GM19043 (cell line): ENCODE measurements around the gene GNA14.
"Not testable (repeated sequence)": the region's sequence is repeated elsewhere in the genome, so short reads cannot be mapped to it uniquely, and the experiment has no call there.

ENCODE experiments used
- ATAC-seq: cut with Tn5 transposase; IDR thresholded peaks from one replicate; pipeline ENCODE4 v1.9.1; 2021; ENCODE audit warnings: low read depth; ENCODE audit not compliant: unreplicated experiment

Gene GNA14

GRCh38 chr9:77648234-77649108, at the start of gene GNA14:
Gene GNA14 (minus strand): TSS chr9:77648322. CDS start chr9:77647793, 529 bp downstream.
- no peak for ATAC-seq

DNA sequence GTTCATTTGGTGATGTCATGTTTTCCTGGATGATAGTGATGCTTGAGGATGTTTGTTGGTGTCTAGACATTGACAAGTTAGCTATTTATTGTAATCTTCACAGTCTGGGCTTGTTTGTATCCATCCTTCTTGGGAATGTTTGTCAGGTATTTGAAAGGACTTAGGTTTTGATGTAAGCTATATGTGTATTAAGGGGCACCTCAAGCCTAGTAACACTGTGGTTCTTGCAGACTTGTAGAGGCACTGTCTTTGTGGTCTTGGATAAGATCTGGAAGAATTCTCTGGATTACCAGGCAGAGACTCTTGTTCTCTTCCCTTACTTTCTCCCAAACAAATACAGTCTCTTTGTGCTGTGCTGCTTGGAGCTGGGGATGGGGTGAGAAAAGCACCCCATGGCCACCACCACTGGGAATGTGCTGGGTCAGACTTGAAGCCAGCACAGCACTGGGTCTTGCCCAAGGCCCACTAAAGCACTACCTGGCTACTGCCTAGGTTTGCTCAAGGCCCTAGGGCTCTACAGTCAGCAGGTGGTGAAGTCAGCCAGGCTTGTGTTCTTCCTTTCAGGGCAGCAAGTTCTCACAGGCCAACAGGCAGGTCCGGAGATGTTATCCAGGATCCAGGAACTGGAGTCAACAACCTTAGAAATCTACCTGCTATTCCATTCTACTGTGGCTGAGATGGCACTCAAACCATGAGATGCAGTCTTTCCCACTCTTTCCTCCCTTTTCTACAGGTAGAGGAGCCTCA, 49.3 kb upstream of the GNA14 start:
- ATAC-seq = no peak

DNA sequence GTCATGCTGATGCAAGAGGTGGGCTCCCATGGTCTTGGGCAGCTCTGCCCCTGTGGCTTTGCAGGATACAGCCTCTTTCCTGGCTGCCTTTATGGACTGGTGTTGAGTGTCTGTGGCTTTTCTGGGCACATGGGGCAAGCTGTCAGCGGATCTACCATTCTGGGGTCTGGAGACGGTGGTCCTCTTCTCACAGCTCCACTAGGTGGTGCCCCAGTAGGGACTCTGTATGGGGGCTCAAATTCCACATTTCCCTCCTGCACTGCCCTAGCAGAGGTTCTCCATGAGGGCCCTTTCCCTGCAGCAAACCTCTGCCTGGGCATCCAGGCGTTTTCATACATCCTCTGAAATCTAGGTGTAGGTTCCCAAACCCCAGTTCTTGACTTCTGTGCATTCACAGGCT, 42.6 kb upstream of the GNA14 start:
- not testable (repeated sequence) for ATAC-seq

DNA sequence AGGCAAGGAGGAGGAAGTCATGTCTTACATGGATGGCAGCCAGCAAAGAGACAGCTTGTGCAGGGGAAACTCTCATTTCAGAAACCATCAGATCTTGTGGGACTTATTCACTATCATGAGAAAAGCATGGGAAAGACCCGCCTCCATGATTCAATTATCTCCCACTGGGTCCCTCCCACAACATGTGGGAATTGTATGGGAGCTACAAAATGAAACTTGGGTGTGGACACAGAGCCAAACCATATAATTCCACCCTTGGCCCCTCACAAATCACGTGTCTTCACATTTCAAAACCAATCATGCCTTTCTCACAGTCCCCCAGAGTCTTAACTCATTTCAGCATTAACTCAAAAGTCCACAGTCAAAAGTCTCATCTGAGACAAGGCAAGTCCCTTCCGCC, 42.0 kb upstream of the GNA14 start:
- not testable (repeated sequence) for ATAC-seq

DNA sequence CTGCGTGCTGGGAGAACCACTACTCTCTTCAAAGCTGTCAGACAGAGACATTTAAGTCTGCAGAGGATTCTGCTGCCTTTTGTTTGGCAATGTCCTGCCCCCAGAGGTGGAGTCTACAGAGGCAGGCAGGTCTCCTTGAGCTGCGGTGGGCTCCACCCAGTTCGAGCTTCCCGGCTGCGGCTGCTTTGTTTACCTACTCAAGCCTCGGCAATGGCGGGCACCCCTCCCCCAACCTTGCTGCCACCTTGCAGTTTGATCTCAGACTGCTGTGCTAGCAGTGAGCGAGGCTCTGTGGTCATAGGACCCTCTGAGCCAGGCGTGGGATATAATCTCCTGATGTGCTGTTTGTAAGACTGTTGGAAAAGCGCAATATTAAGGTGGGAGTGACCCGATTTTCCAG, 39.6 kb upstream of the GNA14 start:
- not testable (repeated sequence) for ATAC-seq

- no peak for ATAC-seq
Observed at GRCh38 chr9:77680581-77680980, 32.5 kb upstream of the GNA14 start.

- ATAC-seq = no peak
Observed at GRCh38 chr9:77679661-77680368, 31.7 kb upstream of the GNA14 start.

DNA sequence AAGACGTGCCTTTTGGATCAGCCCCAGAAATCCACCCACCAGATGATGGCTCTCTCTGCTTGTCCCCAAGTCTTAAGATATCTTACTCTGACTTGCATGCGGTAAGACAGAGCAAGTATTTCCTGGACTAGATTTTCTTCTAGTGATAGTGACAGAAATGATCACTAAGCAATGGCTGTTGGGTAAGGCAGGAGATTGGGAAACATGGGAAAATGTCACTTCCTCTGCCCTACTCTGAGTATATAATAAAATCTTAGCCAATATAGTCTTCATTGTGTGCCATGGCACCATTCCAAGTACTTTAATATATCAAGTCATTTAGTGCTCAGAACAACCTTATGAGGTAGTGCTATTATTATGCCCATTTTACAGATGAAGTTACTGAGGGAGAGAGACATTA, 31.0 kb upstream of the GNA14 start:
- no peak for ATAC-seq

GRCh38 chr9:77677957-77678535, 29.9 kb upstream of the GNA14 start:
- ATAC-seq = no peak

DNA sequence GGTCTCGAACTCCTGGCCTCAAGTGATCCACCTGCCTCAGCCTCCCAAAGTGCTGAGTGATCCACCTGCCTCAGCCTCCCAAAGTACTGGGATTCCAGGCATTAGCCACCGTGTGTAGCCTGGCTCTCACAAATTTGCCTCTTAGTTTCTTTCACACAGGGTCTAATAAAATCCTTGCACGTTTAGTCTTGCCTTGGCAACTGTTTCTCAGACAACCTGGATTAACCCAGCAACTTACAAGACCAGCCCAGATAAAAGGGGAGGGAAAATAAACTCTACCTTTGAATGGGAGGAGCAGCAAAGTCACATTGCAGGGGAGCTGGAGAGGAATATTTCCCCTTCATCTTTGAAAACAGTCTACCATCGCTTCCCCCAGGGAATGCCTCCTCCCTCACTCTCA, 29.3 kb upstream of the GNA14 start:
- no peak for ATAC-seq

DNA sequence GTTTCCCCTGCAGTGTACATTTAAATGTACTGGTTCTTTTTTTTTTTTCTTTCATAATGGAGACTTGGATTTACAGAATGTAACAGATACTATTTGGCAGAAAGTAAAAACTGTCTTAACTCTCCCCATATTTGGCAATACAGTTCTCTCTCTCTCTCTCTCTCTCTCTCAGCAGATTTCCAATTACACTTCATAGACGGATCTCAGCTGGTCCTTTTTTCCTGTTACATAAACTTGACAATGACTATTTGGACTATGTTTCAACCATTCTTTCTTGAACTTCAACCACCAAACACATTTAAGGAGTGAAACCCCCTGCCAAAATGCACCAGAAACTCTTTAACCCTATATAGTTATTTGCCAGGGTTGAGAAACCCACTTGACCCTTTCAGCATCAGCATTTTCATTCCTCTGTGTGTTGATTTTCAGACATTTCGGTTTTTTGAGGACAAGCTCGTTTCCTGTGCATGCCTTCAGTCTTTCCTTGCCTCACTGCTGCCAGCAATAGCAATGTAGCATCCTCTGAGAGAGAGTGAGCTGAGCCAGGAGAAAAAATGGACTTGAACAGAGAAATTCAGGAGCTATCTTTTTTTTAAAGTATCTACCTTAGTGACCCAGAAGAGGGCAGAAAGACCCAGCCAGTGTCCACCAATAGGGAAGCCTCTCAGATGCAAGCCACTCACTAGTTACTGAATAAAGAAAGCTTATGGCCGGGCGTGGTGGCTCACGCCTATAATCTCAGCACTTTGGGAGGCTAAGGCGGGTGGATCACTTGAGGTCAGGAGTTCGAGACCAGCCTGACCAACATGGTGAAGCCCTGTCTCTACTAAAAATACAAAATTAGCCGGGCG, 26.0 kb upstream of the GNA14 start:
- ATAC-seq = no peak

DNA sequence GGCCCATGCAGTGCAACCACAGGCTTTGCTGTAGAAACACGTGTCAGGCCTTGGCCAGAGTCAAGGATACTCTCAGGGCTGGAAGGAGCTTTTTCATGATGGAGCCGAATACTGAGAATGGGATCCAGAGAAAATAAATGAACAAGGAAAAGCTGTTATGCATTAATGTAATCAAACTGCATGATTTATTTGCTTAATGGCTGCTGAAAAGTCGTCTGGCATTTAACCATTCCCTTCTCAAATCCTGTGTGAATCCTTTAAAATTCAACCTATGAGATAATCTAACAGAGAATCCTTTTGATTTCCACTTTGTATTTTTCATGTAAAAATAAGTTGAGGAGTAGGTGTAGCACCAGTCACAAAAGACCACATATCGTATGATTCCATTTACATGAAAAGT, 24.1 kb upstream of the GNA14 start:
- ATAC-seq = no peak

DNA sequence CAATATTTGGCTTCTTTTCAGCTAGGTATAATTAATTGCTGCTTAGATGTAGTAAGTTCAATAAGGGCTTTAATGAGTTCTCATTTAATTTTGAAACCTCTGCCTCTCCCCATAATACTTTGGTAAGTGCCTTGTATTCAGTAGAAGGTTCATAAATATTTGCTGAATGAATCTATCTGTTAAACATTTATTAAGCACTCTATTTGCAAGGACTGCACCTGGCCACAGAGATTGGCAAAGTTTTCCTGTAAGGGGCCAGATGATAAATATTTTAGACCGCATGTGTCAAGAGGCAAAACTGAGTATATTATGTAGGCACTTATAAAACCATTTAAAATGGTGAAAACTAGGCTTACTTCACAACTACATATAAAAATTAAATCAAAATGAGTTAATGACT, 19.0 kb upstream of the GNA14 start:
- ATAC-seq = no peak

GRCh38 chr9:77663754-77664153, 15.6 kb upstream of the GNA14 start:
- ATAC-seq = no peak

GRCh38 chr9:77661566-77662085, 13.5 kb upstream of the GNA14 start:
- no peak for ATAC-seq

DNA sequence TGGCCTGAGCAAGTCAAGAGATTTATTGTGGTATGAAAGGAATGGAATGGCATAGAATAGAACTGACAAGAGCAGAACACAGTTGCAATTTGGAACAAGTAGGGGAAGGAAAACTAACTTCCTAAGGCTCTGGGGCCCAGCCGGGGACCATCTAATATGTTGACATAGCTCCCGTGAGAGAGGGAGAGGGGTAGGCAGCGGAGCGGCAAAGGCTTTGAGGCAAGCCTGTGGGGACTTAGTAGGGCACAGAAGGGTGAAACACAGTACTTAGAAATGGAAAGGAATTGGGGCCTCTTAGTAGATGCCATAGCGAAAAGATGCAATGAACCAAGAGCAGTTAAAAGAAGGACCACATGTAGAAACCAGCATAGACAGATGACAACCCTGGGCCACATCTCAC, 11.8 kb upstream of the GNA14 start:
- no peak for ATAC-seq

GRCh38 chr9:77651203-77651602, 3.1 kb upstream of the GNA14 start:
- no peak for ATAC-seq

- no peak for ATAC-seq
Observed at GRCh38 chr9:77649109-77649812, 1.1 kb upstream of the GNA14 start.
